ENCODE data around the gene JAGN1.
A peak's percentile ranks its signal among the peaks of the same experiment; 100 is the strongest.
"Not testable (repeated sequence)": the region's sequence is repeated elsewhere in the genome, so short reads cannot be mapped to it uniquely, and the experiment has no call there.

JAGN1 gene

DNA sequence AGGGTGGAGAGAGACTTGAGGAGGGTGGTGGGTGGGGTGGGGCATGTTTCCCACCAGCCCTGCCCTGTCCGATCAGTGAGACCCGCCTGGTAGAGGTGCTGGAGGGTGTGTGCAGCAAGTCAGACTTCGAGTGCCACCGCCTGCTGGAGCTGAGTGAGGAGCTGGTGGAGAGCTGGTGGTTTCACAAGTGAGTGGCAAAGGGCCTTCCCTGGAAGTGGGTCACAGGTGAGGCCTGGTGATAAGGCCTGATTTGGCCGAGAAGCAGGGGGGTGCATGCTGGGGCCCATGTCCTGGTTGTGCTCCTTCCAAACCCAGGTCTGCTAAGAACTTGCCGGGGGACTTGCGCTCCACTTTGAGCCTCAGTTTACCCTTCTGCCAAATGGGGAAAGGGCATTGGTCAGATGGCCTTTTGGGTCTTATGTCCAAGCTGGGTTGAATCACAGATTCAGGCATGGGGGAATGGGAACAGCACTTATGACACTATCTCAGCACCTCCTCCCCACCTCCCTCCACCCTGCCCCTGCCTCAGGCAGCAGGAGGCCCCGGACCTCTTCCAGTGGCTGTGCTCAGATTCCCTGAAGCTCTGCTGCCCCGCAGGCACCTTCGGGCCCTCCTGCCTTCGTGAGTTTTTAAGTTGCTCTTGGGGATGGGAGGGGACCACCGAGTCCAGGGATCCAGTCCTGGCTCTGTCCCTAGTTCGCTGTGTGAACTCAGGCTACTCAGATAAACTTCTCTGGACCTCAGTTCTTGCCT, 47.3 kb downstream of the JAGN1 start:
- 95% methylated on average over 12 of the region's 13 CpGs for WGBS (ENCODE audit: insufficient coverage)
- no peaks in the 10 kb centered on the region for H3K9me3 ChIP-seq (ENCODE audit: control extremely low read depth in 1 of 5, control insufficient read depth in 4 of 5, insufficient read depth in 2 of 5, low read depth in 1 of 5, low read length in 4 of 5)
- H3K4me1 ChIP-seq (ENCODE audit: control extremely low read depth in 1 of 4, control insufficient read depth in 4 of 4, insufficient read depth in 4 of 4, low read length in 3 of 4), result peaks cover 5 to 23% (median 20%) of the 10 kb centered on the region in 4 experiments
- no peaks in the 10 kb centered on the region for H3K27me3 ChIP-seq (replicated peaks in 2 of 5; ENCODE audit: control insufficient read depth in 4 of 5, insufficient read depth in 5 of 5, low read length in 4 of 5)
- H3K36me3 ChIP-seq (ENCODE audit: control insufficient read depth in 4 of 4, insufficient read depth in 4 of 4, low read length in 3 of 4), result peaks cover 6 to 35% (median 24%) of the 10 kb centered on the region in 4 experiments
- peak in 1 of 3 donors; percentile 54 for DNase-seq
- ChIA-PET POLR2A (no interaction called here), CTCF (interaction anchor here (1.6 to 1.9 kb wide), 2 partner anchors 7 to 9 kb away, joined by 4 to 7 read pairs; no protein-coding TSS in a partner anchor)
- H3K4me3 ChIP-seq (ENCODE audit: control insufficient read depth in 1 of 7, extremely low read depth in 1 of 7, insufficient read depth in 4 of 7, low read depth in 2 of 7, low read length in 6 of 7), result no peak overlapping the region
- no peak overlapping the region for H3K27ac ChIP-seq (ENCODE audit: insufficient read depth in 1 of 2, low read depth in 1 of 2, low read length in 2 of 2, poor library complexity in 1 of 2, severe bottlenecking in 2 of 2)

DNA sequence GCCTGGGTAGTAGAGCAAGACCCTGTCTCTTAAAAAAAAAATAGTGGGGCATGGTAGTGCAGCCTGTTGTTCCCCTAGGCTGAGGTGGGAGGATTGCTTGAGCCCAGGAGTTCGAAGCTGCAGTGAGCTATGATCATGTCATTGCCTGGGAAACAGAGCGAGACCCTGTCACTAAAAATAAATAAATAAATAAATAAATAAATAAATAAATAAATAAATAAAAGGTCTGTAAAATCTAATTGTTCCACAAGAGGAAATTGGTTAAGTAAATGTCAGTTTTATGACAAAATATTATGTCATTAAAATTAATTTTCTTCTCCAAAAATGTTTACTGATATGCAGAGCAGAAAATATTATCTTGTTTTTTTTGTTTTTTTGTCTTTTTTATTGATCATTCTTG, 48.6 kb downstream of the JAGN1 start:
- CTCF ChIA-PET, result interaction anchor here (0.9 to 1.9 kb wide), 3 partner anchors 8 to 133 kb away, joined by 3 to 7 read pairs (median 4); no protein-coding TSS in a partner anchor
- Histone ChIP-seq H3K27ac (ENCODE audit: insufficient read depth in 1 of 2, low read depth in 1 of 2, low read length in 2 of 2, poor library complexity in 1 of 2, severe bottlenecking in 2 of 2) (no peak overlapping the region), H3K27me3 (replicated peaks in 2 of 5; ENCODE audit: control insufficient read depth in 4 of 5, insufficient read depth in 5 of 5, low read length in 4 of 5) (no peaks in the 10 kb centered on the region), H3K36me3 (ENCODE audit: control insufficient read depth in 4 of 4, insufficient read depth in 4 of 4, low read length in 3 of 4) (peaks cover 6 to 43% (median 28%) of the 10 kb centered on the region in 4 experiments), H3K9me3 (ENCODE audit: control extremely low read depth in 1 of 5, control insufficient read depth in 4 of 5, insufficient read depth in 2 of 5, low read depth in 1 of 5, low read length in 4 of 5) (no peaks in the 10 kb centered on the region), H3K4me3 (ENCODE audit: control insufficient read depth in 1 of 7, extremely low read depth in 1 of 7, insufficient read depth in 4 of 7, low read depth in 2 of 7, low read length in 6 of 7) (no peak overlapping the region), H3K4me1 (ENCODE audit: control extremely low read depth in 1 of 4, control insufficient read depth in 4 of 4, insufficient read depth in 4 of 4, low read length in 3 of 4) (peaks cover 5 to 15% (median 13%) of the 10 kb centered on the region in 4 experiments)
- no CpG with 5 or more reads among the region's 2 CpGs for WGBS (ENCODE audit: insufficient coverage)
- POLR2A ChIA-PET, result interaction anchor here (0.7 kb wide), 1 partner anchor 16 kb away, joined by 4 read pairs; no protein-coding TSS in a partner anchor
- no peak for DNase-seq

DNA sequence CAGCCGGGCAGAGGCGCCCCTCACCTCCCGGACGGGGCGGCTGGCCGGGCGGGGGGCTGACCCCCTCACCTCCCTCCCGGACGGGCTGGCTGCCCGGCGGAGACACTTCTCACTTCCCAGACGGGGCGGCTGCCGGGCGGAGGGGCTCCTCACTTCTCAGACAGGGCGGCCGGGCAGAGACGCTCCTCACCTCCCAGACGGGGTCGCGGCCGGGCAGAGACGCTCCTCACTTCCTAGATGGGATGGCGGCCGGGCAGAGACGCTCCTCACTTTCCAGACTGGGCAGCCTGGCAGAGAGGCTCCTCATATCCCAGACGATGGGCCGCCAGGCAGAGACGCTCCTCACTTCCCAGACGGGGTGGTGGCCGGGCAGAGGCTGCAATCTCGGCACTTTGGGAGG, 49.5 kb downstream of the JAGN1 start:
- 100% methylated on average over 5 of the region's 32 CpGs for WGBS (ENCODE audit: insufficient coverage)
- H3K4me1 ChIP-seq (ENCODE audit: control extremely low read depth in 1 of 4, control insufficient read depth in 4 of 4, insufficient read depth in 4 of 4, low read length in 3 of 4); H3K9me3 ChIP-seq (ENCODE audit: control extremely low read depth in 1 of 5, control insufficient read depth in 4 of 5, insufficient read depth in 2 of 5, low read depth in 1 of 5, low read length in 4 of 5); H3K27ac ChIP-seq (ENCODE audit: insufficient read depth in 1 of 2, low read depth in 1 of 2, low read length in 2 of 2, poor library complexity in 1 of 2, severe bottlenecking in 2 of 2); POLR2A ChIA-PET; H3K4me3 ChIP-seq (ENCODE audit: control insufficient read depth in 1 of 7, extremely low read depth in 1 of 7, insufficient read depth in 4 of 7, low read depth in 2 of 7, low read length in 6 of 7); H3K27me3 ChIP-seq (replicated peaks in 2 of 5; ENCODE audit: control insufficient read depth in 4 of 5, insufficient read depth in 5 of 5, low read length in 4 of 5); DNase-seq; CTCF ChIA-PET: not testable (repeated sequence)
- H3K36me3 ChIP-seq (ENCODE audit: control insufficient read depth in 4 of 4, insufficient read depth in 4 of 4, low read length in 3 of 4), result peaks cover 5 to 46% (median 32%) of the 10 kb centered on the region in 4 experiments

- Histone ChIP-seq H3K4me3 (ENCODE audit: control insufficient read depth in 1 of 7, extremely low read depth in 1 of 7, insufficient read depth in 4 of 7, low read depth in 2 of 7, low read length in 6 of 7) (no peak overlapping the region), H3K4me1 (ENCODE audit: control extremely low read depth in 1 of 4, control insufficient read depth in 4 of 4, insufficient read depth in 4 of 4, low read length in 3 of 4) (peaks cover 0 to 8% (median 5%) of the 10 kb centered on the region in 4 experiments), H3K27me3 (replicated peaks in 2 of 5; ENCODE audit: control insufficient read depth in 4 of 5, insufficient read depth in 5 of 5, low read length in 4 of 5) (no peaks in the 10 kb centered on the region), H3K36me3 (ENCODE audit: control insufficient read depth in 4 of 4, insufficient read depth in 4 of 4, low read length in 3 of 4) (peaks cover 2 to 40% (median 32%) of the 10 kb centered on the region in 4 experiments), H3K27ac (ENCODE audit: insufficient read depth in 1 of 2, low read depth in 1 of 2, low read length in 2 of 2, poor library complexity in 1 of 2, severe bottlenecking in 2 of 2) (no peak overlapping the region), H3K9me3 (ENCODE audit: control extremely low read depth in 1 of 5, control insufficient read depth in 4 of 5, insufficient read depth in 2 of 5, low read depth in 1 of 5, low read length in 4 of 5) (no peaks in the 10 kb centered on the region)
- ChIA-PET CTCF (no interaction called here), POLR2A (no interaction called here)
- 100% methylated on average over 10 of the region's 10 CpGs for WGBS (ENCODE audit: insufficient coverage)
- DNase-seq, result no peak
Observed at GRCh38 chr3:9940746-9941145, 50.3 kb downstream of the JAGN1 start.

GRCh38 chr3:9942164-9942563, 51.8 kb downstream of the JAGN1 start:
- Histone ChIP-seq H3K36me3 (ENCODE audit: control insufficient read depth in 4 of 4, insufficient read depth in 4 of 4, low read length in 3 of 4) (peaks cover 2 to 45% (median 23%) of the 10 kb centered on the region in 4 experiments), H3K27me3 (replicated peaks in 2 of 5; ENCODE audit: control insufficient read depth in 4 of 5, insufficient read depth in 5 of 5, low read length in 4 of 5) (no peaks in the 10 kb centered on the region), H3K9me3 (ENCODE audit: control extremely low read depth in 1 of 5, control insufficient read depth in 4 of 5, insufficient read depth in 2 of 5, low read depth in 1 of 5, low read length in 4 of 5) (no peaks in the 10 kb centered on the region), H3K4me1 (ENCODE audit: control extremely low read depth in 1 of 4, control insufficient read depth in 4 of 4, insufficient read depth in 4 of 4, low read length in 3 of 4) (peaks cover 0 to 17% (median 6%) of the 10 kb centered on the region in 4 experiments), H3K27ac (ENCODE audit: insufficient read depth in 1 of 2, low read depth in 1 of 2, low read length in 2 of 2, poor library complexity in 1 of 2, severe bottlenecking in 2 of 2) (no peak overlapping the region), H3K4me3 (ENCODE audit: control insufficient read depth in 1 of 7, extremely low read depth in 1 of 7, insufficient read depth in 4 of 7, low read depth in 2 of 7, low read length in 6 of 7) (no peak overlapping the region)
- DNase-seq, result no peak
- POLR2A ChIA-PET, result interaction anchor here (1.5 kb wide), 1 partner anchor 9 kb away, joined by 7 read pairs; the partner anchor contains the start of gene CRELD1
- 100% methylated on average over 2 of the region's 4 CpGs for WGBS (ENCODE audit: insufficient coverage)
- CTCF ChIA-PET, result interaction anchor here (1.1 to 1.6 kb wide), 3 partner anchors 9 to 31 kb away, joined by 3 to 6 read pairs (median 3); partner anchors contain the start of gene CRELD1

GRCh38 chr3:9942934-9943690, 52.7 kb downstream of the JAGN1 start:
- Histone ChIP-seq H3K4me3 (ENCODE audit: control insufficient read depth in 1 of 7, extremely low read depth in 1 of 7, insufficient read depth in 4 of 7, low read depth in 2 of 7, low read length in 6 of 7) (no peak overlapping the region), H3K9me3 (ENCODE audit: control extremely low read depth in 1 of 5, control insufficient read depth in 4 of 5, insufficient read depth in 2 of 5, low read depth in 1 of 5, low read length in 4 of 5) (no peaks in the 10 kb centered on the region), H3K27me3 (replicated peaks in 2 of 5; ENCODE audit: control insufficient read depth in 4 of 5, insufficient read depth in 5 of 5, low read length in 4 of 5) (no peaks in the 10 kb centered on the region), H3K36me3 (ENCODE audit: control insufficient read depth in 4 of 4, insufficient read depth in 4 of 4, low read length in 3 of 4) (peaks cover 0 to 43% (median 19%) of the 10 kb centered on the region in 4 experiments), H3K4me1 (ENCODE audit: control extremely low read depth in 1 of 4, control insufficient read depth in 4 of 4, insufficient read depth in 4 of 4, low read length in 3 of 4) (peaks cover 0 to 19% (median 6%) of the 10 kb centered on the region in 4 experiments), H3K27ac (ENCODE audit: insufficient read depth in 1 of 2, low read depth in 1 of 2, low read length in 2 of 2, poor library complexity in 1 of 2, severe bottlenecking in 2 of 2) (no peak overlapping the region)
- ChIA-PET POLR2A (interaction anchor here (1.5 kb wide), 1 partner anchor 10 kb away, joined by 7 read pairs; the partner anchor contains the start of gene CRELD1), CTCF (interaction anchor here (1.1 to 1.6 kb wide), 3 partner anchors 10 to 32 kb away, joined by 3 to 6 read pairs (median 3); partner anchors contain the start of gene CRELD1)
- no peak for DNase-seq
- WGBS (ENCODE audit: insufficient coverage), result 96% methylated on average over 5 of the region's 11 CpGs
